H9 (cell line): ENCODE measurements around the gene C19orf25. TPM values are rescaled to one million over a fixed set of nuclear protein-coding genes. Genes with fewer than 3 reads are reported as not detected.
A peak's percentile ranks its signal among the peaks of the same experiment; 100 is the strongest.

ENCODE experiments used
- DNase-seq: peaks from one replicate; pipeline ENCODE4 v3.0.0-alpha.2; 2017
- H2AFZ ChIP-seq: one replicate; pipeline ENCODE4 v1.6.1; 2013; ENCODE audit warnings: mild to moderate bottlenecking, low read length, control low read depth, moderate library complexity
- H2AK5ac ChIP-seq: 2 replicates; pipeline ENCODE4 v1.6.1; 2013; ENCODE audit warnings: low read length, control low read depth, mixed read lengths; ENCODE audit not compliant: insufficient read length
- H2BK120ac ChIP-seq: one replicate; pipeline ENCODE4 v1.6.1; 2013; ENCODE audit warnings: low read depth, mild to moderate bottlenecking, low read length, control low read depth, inconsistent platforms; ENCODE audit not compliant: poor library complexity, severe bottlenecking
- H2BK12ac ChIP-seq: 2 replicates; pipeline ENCODE4 v1.6.1; 2013; ENCODE audit warnings: low read length, control low read depth, mixed read lengths, low read depth; ENCODE audit not compliant: insufficient read length
- H2BK15ac ChIP-seq: 2 replicates; pipeline ENCODE4 v1.6.1; 2013; ENCODE audit warnings: low read depth, low read length, control low read depth
- H2BK20ac ChIP-seq: one replicate; pipeline ENCODE4 v1.6.1; 2013; ENCODE audit warnings: low read depth, mild to moderate bottlenecking, low read length, control low read depth, inconsistent platforms; ENCODE audit not compliant: poor library complexity, severe bottlenecking
- H2BK5ac ChIP-seq: 2 replicates; pipeline ENCODE4 v1.6.1; 2013; ENCODE audit warnings: low read length, control low read depth, mixed read lengths; ENCODE audit not compliant: insufficient read length
- H3K14ac ChIP-seq: 2 replicates; pipeline ENCODE4 v1.6.1; 2013; ENCODE audit warnings: low read length, control low read depth; ENCODE audit not compliant: insufficient read depth
- H3K18ac ChIP-seq: 2 replicates; pipeline ENCODE4 v1.6.1; 2013; ENCODE audit warnings: low read depth, mild to moderate bottlenecking, mixed read lengths, low read length, control low read depth; ENCODE audit not compliant: insufficient read length
- H3K23ac ChIP-seq: 2 replicates; pipeline ENCODE4 v1.6.1; 2013; ENCODE audit warnings: low read length, control low read depth, mixed read lengths, low read depth; ENCODE audit not compliant: insufficient read length
- H3K23me2 ChIP-seq: 2 replicates; pipeline ENCODE4 v1.6.1; 2013; ENCODE audit warnings: low read depth, mild to moderate bottlenecking, mixed read lengths, low read length, control low read depth; ENCODE audit not compliant: insufficient read length, poor library complexity, severe bottlenecking
- H3K27ac ChIP-seq: 2 replicates; pipeline ENCODE4 v1.5.1; 2013; ENCODE audit warnings: low read length, control low read depth, mixed read lengths, low read depth; ENCODE audit not compliant: insufficient read length
- H3K27me3 ChIP-seq: 2 replicates; pipeline ENCODE4 v1.6.1; 2013; ENCODE audit warnings: low read length, control low read depth, inconsistent platforms; ENCODE audit not compliant: insufficient read depth
- H3K4ac ChIP-seq: 2 replicates; pipeline ENCODE4 v1.6.1; 2013; ENCODE audit warnings: low read depth, mild to moderate bottlenecking, control low read depth, inconsistent platforms, low read length, moderate library complexity
- H3K4me1 ChIP-seq: 2 replicates; pipeline ENCODE4 v1.6.1; 2013; ENCODE audit warnings: low read length, control low read depth, inconsistent platforms; ENCODE audit not compliant: insufficient read depth
- H3K4me2 ChIP-seq: 2 replicates; pipeline ENCODE4 v1.6.1; 2013; ENCODE audit warnings: low read length, control low read depth, mixed read lengths; ENCODE audit not compliant: insufficient read length, insufficient read depth
- H3K56ac ChIP-seq: 2 replicates; pipeline ENCODE4 v1.6.1; 2013; ENCODE audit warnings: low read depth, mild to moderate bottlenecking, mixed read lengths, low read length, control low read depth; ENCODE audit not compliant: insufficient read length
- H3K79me1 ChIP-seq: 2 replicates; pipeline ENCODE4 v1.6.1; 2013; ENCODE audit warnings: low read depth, mild to moderate bottlenecking, moderate library complexity, low read length, control low read depth, inconsistent platforms; ENCODE audit not compliant: insufficient read depth, poor library complexity, severe bottlenecking
- H3K79me2 ChIP-seq: 2 replicates; pipeline ENCODE4 v1.6.1; 2013; ENCODE audit warnings: low read length, control low read depth, inconsistent platforms; ENCODE audit not compliant: insufficient read depth
- H3K9ac ChIP-seq: 2 replicates; pipeline ENCODE4 v1.6.1; 2013; ENCODE audit warnings: low read length, control low read depth, mixed read lengths; ENCODE audit not compliant: insufficient read length; ENCODE audit errors: extremely low read depth
- H3K9me3 ChIP-seq: one replicate; pipeline ENCODE4 v1.6.1; 2013; ENCODE audit warnings: low read depth, low read length, inconsistent platforms; ENCODE audit not compliant: control insufficient read depth
- H3T11ph ChIP-seq: one replicate; pipeline ENCODE4 v1.6.1; 2013; ENCODE audit warnings: mild to moderate bottlenecking, low read length, control low read depth, inconsistent platforms
- H4K20me1 ChIP-seq: one replicate; pipeline ENCODE4 v1.6.1; 2013; ENCODE audit not compliant: control insufficient read depth, insufficient read length, insufficient read depth
- H4K5ac ChIP-seq: 2 replicates; pipeline ENCODE4 v1.6.1; 2013; ENCODE audit warnings: low read depth, mild to moderate bottlenecking, mixed read lengths, low read length, control low read depth; ENCODE audit not compliant: insufficient read length
- H4K8ac ChIP-seq: replicated peaks from 2 replicates; pipeline ENCODE4 v1.6.1; 2013; ENCODE audit warnings: low read length, control low read depth, mixed read lengths, low read depth; ENCODE audit not compliant: insufficient read length
- H4K91ac ChIP-seq: 2 replicates; pipeline ENCODE4 v1.6.1; 2013; ENCODE audit warnings: low read depth, mild to moderate bottlenecking, moderate library complexity, mixed read lengths, low read length, control low read depth; ENCODE audit not compliant: insufficient read length
- H3K27ac Mint-ChIP-seq, 3 experiments: 2 replicates in 2 of 3; 3 replicates in 1 of 3; pipeline ENCODE4 v1.8.0; 2020 to 2021; ENCODE audit warnings: mixed read lengths in 3 of 3, mild to moderate bottlenecking in 1 of 3, moderate library complexity in 1 of 3
- H3K27me3 Mint-ChIP-seq: 2 replicates; pipeline ENCODE4 v1.8.0; 2021; ENCODE audit warnings: low read depth, mild to moderate bottlenecking, moderate library complexity, mixed read lengths
- H3K36me3 Mint-ChIP-seq, 3 experiments: 2 replicates in 2 of 3; 3 replicates in 1 of 3; pipeline ENCODE4 v1.8.0; 2020 to 2021; ENCODE audit warnings: low read depth in 3 of 3, mixed read lengths in 3 of 3; ENCODE audit not compliant: insufficient read depth in 1 of 3
- H3K4me1 Mint-ChIP-seq, 2 experiments: 2 replicates each; pipeline ENCODE4 v1.8.0; 2020; ENCODE audit warnings: mixed read lengths in 2 of 2
- H3K4me3 Mint-ChIP-seq, 2 experiments: 2 replicates in 1 of 2; 3 replicates in 1 of 2; pipeline ENCODE4 v1.8.0; 2020 to 2021; ENCODE audit warnings: mild to moderate bottlenecking in 2 of 2, mixed read lengths in 2 of 2, moderate library complexity in 1 of 2
- H3K9me3 Mint-ChIP-seq, 2 experiments: 2 replicates in 1 of 2; 3 replicates in 1 of 2; pipeline ENCODE4 v1.8.0; 2020; ENCODE audit warnings: mild to moderate bottlenecking in 2 of 2, mixed read lengths in 2 of 2, moderate library complexity in 1 of 2
- CTCF ChIP-seq: fragments of 200-600 bp; sonication (generic); conservative IDR thresholded peaks from 3 replicates; pipeline ENCODE4 v1.8.0; 2021; ENCODE audit warnings: antibody characterized with exemption, mild to moderate bottlenecking
- WGBS: extraction: QIAGEN DNeasy Blood & Tissue Kit; methylation state at CpG from one replicate; pipeline ENCODE4 v1.1.7; 2013; ENCODE audit warnings: missing lambda C conversion rate, low lambda C conversion rate, mixed read lengths; ENCODE audit not compliant: insufficient read length; ENCODE audit errors: extremely low coverage; 5-methylcytosine and 5-hydroxymethylcytosine counted together
- total RNA-seq: library from RNA; stranded (reverse); gene quantifications from 2 replicates; pipeline ENCODE4 v1.2.1, GENCODE V29; 2021

Gene C19orf25
- total RNA-seq, 1 experiment from 2014 or later, result 36.8 TPM

GRCh38 chr19:1524972-1525325, 45.9 kb upstream of the C19orf25 start:
- Histone ChIP-seq H2BK120ac (no peak overlapping the region), H3K27ac (no peak overlapping the region), H3K9me3 (no peaks in the 10 kb centered on the region), H3K4me2 (no peak overlapping the region), H2AK5ac (no peak overlapping the region), H2BK12ac (no peak overlapping the region), H4K91ac (no peak overlapping the region), H3T11ph (no peak overlapping the region), H3K79me2 (no peaks in the 10 kb centered on the region), H3K9ac (no peak overlapping the region), H3K56ac (no peak overlapping the region), H4K8ac (no peak overlapping the region), H2BK15ac (no peak overlapping the region), H4K20me1 (peaks cover 3% of the 10 kb centered on the region), H3K4ac (no peak overlapping the region), H2BK20ac (no peak overlapping the region), H3K79me1 (no peaks in the 10 kb centered on the region), H4K5ac (no peak overlapping the region), H3K18ac (no peak overlapping the region), H3K14ac (no peak overlapping the region), H2BK5ac (no peak overlapping the region), H3K23ac (no peak overlapping the region), H3K23me2 (peaks cover 2% of the 10 kb centered on the region), H3K27me3 (peaks cover 16% of the 10 kb centered on the region; the same call in 1 of the 2 replicates), H2AFZ (no peak overlapping the region), H3K4me1 (no peaks in the 10 kb centered on the region)
- peak overlapping the region; percentile 23 to 81; a peak in 4 of 5 replicates for H3K4me3 Mint-ChIP-seq
- WGBS, result no CpG with 5 or more reads among the region's 17 CpGs
- no peaks in the 10 kb centered on the region for H3K36me3 Mint-ChIP-seq
- peaks cover 6 to 7% of the 10 kb centered on the region in 2 experiments; a peak in 3 of 4 replicates for H3K4me1 Mint-ChIP-seq
- H3K27ac Mint-ChIP-seq, result no peak overlapping the region
- H3K27me3 Mint-ChIP-seq, result peaks cover 69% of the 10 kb centered on the region
- H3K9me3 Mint-ChIP-seq, result peaks cover 0 to 6% of the 10 kb centered on the region in 2 experiments; a peak in 3 of 5 replicates
- DNase-seq, result no peak
- TF ChIP-seq CTCF, result no peak
